Ovary (tissue), 9 donors: Measurements from ENCODE around the gene CAMTA1. TPM values are rescaled to one million over a fixed set of nuclear protein-coding genes. Genes with fewer than 3 reads are reported as not detected.

Source experiments
- DNase-seq, 5 donors: peaks; one replicate each; pipeline ENCODE4 v3.0.0-alpha.2; 2019 to 2020
- H3K27ac ChIP-seq, 2 donors: fragments of 200-600 bp; one replicate each; pipeline versions ENCODE4 v1.5.1 to v1.8.0; 2019 to 2022
- H3K27me3 ChIP-seq: fragments of 200-600 bp; one replicate; pipeline ENCODE4 v1.8.0; 2022
- H3K36me3 ChIP-seq: fragments of 200-600 bp; sonication (generic); one replicate; pipeline ENCODE4 v1.5.1; 2019
- H3K4me1 ChIP-seq: one replicate; pipeline ENCODE4 v1.8.1; 2013; ENCODE audit warnings: mild to moderate bottlenecking, moderate library complexity; ENCODE audit not compliant: insufficient read depth
- H3K4me3 ChIP-seq: fragments of 200-600 bp; sonication (generic); one replicate; pipeline ENCODE4 v1.5.1; 2017
- H3K9me3 ChIP-seq, 2 donors: fragments of 200-600 bp in 1 of 2; sonication (generic) in 1 of 2; one replicate each; pipeline versions ENCODE4 v1.5.1 to v1.8.1; 2013 to 2019; ENCODE audit warnings: mild to moderate bottlenecking in 1 of 2, moderate library complexity in 1 of 2
- EP300 ChIP-seq: sonication (generic); formaldehyde crosslinking; IDR thresholded peaks from one replicate; pipeline ENCODE4 v1.6.1; 2017; ENCODE audit warnings: antibody characterized with exemption
- POLR2A ChIP-seq: fragments of 450-650 bp; IDR thresholded peaks from one replicate; pipeline ENCODE4 v1.6.1; 2017; ENCODE audit warnings: antibody characterized with exemption, mild to moderate bottlenecking, moderate library complexity
- whole genome bisulfite sequencing, 3 donors: extraction: QIAGEN DNeasy Blood & Tissue Kit in 1 of 3; methylation state at CpG; one replicate each; pipeline versions ENCODE4 v1.1.5 to v1.1.7; 2013 to 2017; 5-methylcytosine and 5-hydroxymethylcytosine counted together
- intact Hi-C, 4 donors: fragments of 100-400 bp; cut with DNase I; formaldehyde crosslinking; loops; one replicate each; pipeline versions ENCODE4 v1.11.0 to v1.15.1; 2022 to 2023
- polyA plus RNA-seq, 2 donors: library from polyadenylated mRNA; stranded (reverse); fragments of 200-250 nt in 1 of 2; fragments of 350-450 nt in 1 of 2; fragmentation: Illumina TruSeq in 1 of 2; extraction: RNeasy Lipid Tissue Mini Kit (QIAGEN cat#74804) in 1 of 2; gene quantifications; one replicate each; pipeline ENCODE4 v1.2.3, GENCODE V29; 2013 to 2014
- total RNA-seq, 7 donors: library from RNA; depleted of rRNA in 2 of 7; stranded (reverse); fragments of >200 nt in 2 of 7; fragmentation: NEBNext Ultra II Directional in 3 of 7; extraction: Animal tissue kit (Norgen Biotek cat#: 25700) in 3 of 7; gene quantifications; one replicate each; pipeline versions ENCODE4 v1.1.0 to v1.2.4, GENCODE V29; 2016 to 2023
- TF ChIP-seq, protein P1 (sequence below), 3 donors: fragments of 450-650 bp in 2 of 3; fragments of 200-600 bp in 1 of 3; IDR thresholded peaks; one replicate each; pipeline versions ENCODE4 v1.5.1 to v1.8.0; 2016 to 2022; ENCODE audit warnings: antibody characterized with exemption in 3 of 3, mild to moderate bottlenecking in 1 of 3
- donor health status: DM: no; HTN: no; CAD: no; lungs with moderate emphysema.
- donor health status: DM: no; HTN: no; CAD: no.
- donor health status: Bipolar disorder and iron deficiency.
- donor health status: DM: yes; HTN: yes; CAD: no.
- donor health status: DM: no; HTN: no; CAD: no.
- donor health status: DM: yes; HTN: yes; CAD: no.

Gene CAMTA1
- total and polyA plus RNA-seq, 9 donors = 51.1 to 150 (median 67.4) TPM

DNA sequence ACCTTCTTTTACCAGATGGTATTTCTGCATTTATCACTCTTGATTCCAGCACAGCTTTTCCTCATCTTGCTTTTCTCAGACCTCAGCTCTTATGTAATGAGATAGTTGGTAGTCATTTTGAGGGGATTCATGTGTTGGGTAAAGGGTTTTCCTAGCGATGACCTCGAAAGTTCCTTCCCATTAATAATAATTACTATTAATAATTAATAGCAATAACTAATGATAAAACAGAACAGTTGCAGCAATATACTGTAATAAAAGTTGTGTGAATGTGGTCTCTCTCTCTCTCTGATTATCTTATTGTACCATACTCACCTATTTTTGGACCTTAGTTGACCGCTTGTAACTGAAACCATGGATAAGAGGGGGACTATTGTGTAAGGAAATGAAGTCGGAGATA lies 14.2 kb downstream of the CAMTA1 start:
- no peak overlapping the region for H3K27ac ChIP-seq
- no peaks in the 10 kb centered on the region for H3K9me3 ChIP-seq
- TF ChIP-seq, protein P1, sequence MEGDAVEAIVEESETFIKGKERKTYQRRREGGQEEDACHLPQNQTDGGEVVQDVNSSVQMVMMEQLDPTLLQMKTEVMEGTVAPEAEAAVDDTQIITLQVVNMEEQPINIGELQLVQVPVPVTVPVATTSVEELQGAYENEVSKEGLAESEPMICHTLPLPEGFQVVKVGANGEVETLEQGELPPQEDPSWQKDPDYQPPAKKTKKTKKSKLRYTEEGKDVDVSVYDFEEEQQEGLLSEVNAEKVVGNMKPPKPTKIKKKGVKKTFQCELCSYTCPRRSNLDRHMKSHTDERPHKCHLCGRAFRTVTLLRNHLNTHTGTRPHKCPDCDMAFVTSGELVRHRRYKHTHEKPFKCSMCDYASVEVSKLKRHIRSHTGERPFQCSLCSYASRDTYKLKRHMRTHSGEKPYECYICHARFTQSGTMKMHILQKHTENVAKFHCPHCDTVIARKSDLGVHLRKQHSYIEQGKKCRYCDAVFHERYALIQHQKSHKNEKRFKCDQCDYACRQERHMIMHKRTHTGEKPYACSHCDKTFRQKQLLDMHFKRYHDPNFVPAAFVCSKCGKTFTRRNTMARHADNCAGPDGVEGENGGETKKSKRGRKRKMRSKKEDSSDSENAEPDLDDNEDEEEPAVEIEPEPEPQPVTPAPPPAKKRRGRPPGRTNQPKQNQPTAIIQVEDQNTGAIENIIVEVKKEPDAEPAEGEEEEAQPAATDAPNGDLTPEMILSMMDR (IDR thresholded peaks at IDR 0.05) = no peak
- no peak for TF ChIP-seq POLR2A
- no peak for TF ChIP-seq EP300
- no peaks in the 10 kb centered on the region for H3K27me3 ChIP-seq
- no peak overlapping the region for H3K4me3 ChIP-seq
- DNase-seq = no peak
- intact Hi-C loops = loop anchor here in 2 of 4 donors (5.0 to 10.0 kb wide), 2 partner anchors 95 to 273 kb away; no protein-coding TSS in a partner anchor
- WGBS, 3 donors = 93 to 97% (median 96%) methylated on average over 4 of the region's 4 CpGs
- H3K36me3 ChIP-seq = no peaks in the 10 kb centered on the region
- H3K4me1 ChIP-seq = peaks cover 20% of the 10 kb centered on the region

DNA sequence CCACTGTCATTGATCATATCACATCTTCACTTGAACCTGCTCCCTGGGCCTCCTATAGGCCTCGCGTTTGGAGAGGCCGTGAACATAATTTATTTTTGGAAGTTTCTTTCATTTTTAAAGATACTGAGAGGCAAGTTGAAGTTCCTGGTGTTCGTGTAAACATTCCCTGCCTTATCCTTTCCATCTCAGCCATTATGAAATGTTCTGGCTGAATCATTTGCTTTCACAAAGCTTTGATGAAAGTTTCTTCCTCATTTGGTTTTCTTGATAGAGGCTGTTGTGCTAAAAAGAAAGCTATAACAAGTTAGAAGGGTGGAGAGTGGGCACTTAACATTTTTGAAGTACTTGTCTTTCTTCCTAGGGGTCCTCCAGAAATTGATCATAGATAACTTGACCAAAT lies 15.5 kb downstream of the CAMTA1 start:
- no peak for DNase-seq
- H3K36me3 ChIP-seq = no peaks in the 10 kb centered on the region
- no peaks in the 10 kb centered on the region for H3K27me3 ChIP-seq
- intact Hi-C loops = no loop called here
- peak overlapping the region in 1 of 2 donors; percentile 3 for H3K27ac ChIP-seq
- WGBS, 3 donors = 25 to 39% (median 30%) methylated on average over 4 of the region's 4 CpGs
- peaks cover 20% of the 10 kb centered on the region for H3K4me1 ChIP-seq
- no peak overlapping the region for H3K4me3 ChIP-seq
- no peaks in the 10 kb centered on the region for H3K9me3 ChIP-seq
- no peak for TF ChIP-seq EP300
- TF ChIP-seq POLR2A = no peak
- TF ChIP-seq, protein P1 (IDR thresholded peaks at IDR 0.05) = no peak

DNA sequence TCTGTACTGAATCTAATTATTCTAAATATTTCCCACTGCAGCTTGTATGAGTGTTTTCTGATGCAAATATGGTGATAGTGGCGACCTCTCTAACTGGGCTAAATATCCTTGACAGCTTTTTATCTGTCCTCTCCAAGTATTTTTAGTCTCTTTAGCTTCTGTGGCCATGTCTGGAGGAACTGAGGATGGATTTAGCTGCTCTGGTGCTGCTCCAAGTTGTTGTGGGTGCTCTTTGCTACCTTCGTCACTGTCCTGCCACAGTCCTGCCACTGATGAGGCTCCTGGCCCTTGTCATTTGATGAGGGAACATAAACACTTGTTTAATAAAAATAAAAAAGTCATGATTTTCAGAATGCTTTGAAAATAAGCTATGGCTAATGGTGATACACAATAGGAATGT lies 15.9 kb downstream of the CAMTA1 start:
- Histone ChIP-seq H3K27ac (peak overlapping the region in 1 of 2 donors; percentile 3), H3K27me3 (no peaks in the 10 kb centered on the region), H3K4me1 (peaks cover 20% of the 10 kb centered on the region), H3K4me3 (no peak overlapping the region), H3K36me3 (no peaks in the 10 kb centered on the region), H3K9me3 (no peaks in the 10 kb centered on the region)
- intact Hi-C loops = no loop called here
- TF ChIP-seq EP300 (no peak), POLR2A (no peak)
- TF ChIP-seq, protein P1 (IDR thresholded peaks at IDR 0.05) = no peak
- no peak for DNase-seq
- 86 to 91% (median 86%) methylated on average over 2 of the region's 2 CpGs for WGBS, 3 donors

DNA sequence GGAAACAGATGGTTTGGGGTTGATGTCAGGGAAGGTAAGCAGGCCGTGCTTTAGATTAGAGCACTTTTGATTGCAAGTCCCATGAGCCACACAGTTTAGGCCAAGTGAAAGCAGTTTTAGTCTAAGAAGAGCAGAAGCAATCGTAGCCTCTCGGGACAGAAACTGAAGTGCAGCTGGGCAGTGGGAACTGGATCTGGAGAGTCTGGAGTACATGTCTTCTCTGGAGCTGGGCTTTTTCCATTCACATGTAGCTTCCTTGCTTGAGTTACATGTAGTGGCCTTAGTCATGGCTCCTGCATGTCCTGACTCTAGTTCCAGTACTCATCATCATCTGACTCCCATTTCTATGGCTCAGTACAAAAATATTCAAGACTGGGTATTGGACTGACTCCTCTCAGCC lies 16.7 kb downstream of the CAMTA1 start:
- TF ChIP-seq, protein P1 (IDR thresholded peaks at IDR 0.05) = no peak
- TF ChIP-seq POLR2A (no peak), EP300 (no peak)
- Histone ChIP-seq H3K9me3 (no peaks in the 10 kb centered on the region), H3K27me3 (no peaks in the 10 kb centered on the region), H3K27ac (peak overlapping the region in 1 of 2 donors; percentile 6), H3K4me3 (no peak overlapping the region), H3K4me1 (peaks cover 20% of the 10 kb centered on the region), H3K36me3 (no peaks in the 10 kb centered on the region)
- intact Hi-C loops = no loop called here
- WGBS, 3 donors = 49 to 63% (median 57%) methylated on average over 3 of the region's 3 CpGs
- DNase-seq = no peak
